ENCODE results near the gene PRRG4.
"Not testable (repeated sequence)": the region's sequence is repeated elsewhere in the genome, so short reads cannot be mapped to it uniquely, and the experiment has no call there.

PRRG4 gene

GRCh38 chr11:32885556-32885955, 55.8 kb downstream of the PRRG4 start:
- DNase-seq (ENCODE audit: low read depth), result no peak

- no peak for DNase-seq (ENCODE audit: low read depth)
Measured at GRCh38 chr11:32886180-32886579, 56.5 kb downstream of the PRRG4 start.

- not testable (repeated sequence) for DNase-seq (ENCODE audit: low read depth)
Measured at GRCh38 chr11:32887707-32888383, 58.1 kb downstream of the PRRG4 start.

GRCh38 chr11:32888384-32888710, 58.6 kb downstream of the PRRG4 start:
- not testable (repeated sequence) for DNase-seq (ENCODE audit: low read depth)

GRCh38 chr11:32888805-32889204, 59.1 kb downstream of the PRRG4 start:
- no peak for DNase-seq (ENCODE audit: low read depth)

- DNase-seq (ENCODE audit: low read depth), result no peak
Measured at GRCh38 chr11:32890843-32891656, 61.3 kb downstream of the PRRG4 start.

GRCh38 chr11:32891657-32892354, 62.1 kb downstream of the PRRG4 start:
- no peak for DNase-seq (ENCODE audit: low read depth)

- no peak for DNase-seq (ENCODE audit: low read depth)
Measured at GRCh38 chr11:32892355-32893092, 62.8 kb downstream of the PRRG4 start, which contains the start of gene QSER1. Gene QSER1, plus strand, starts transcription at chr11:32892811. Its CDS starts 315 bp downstream, at chr11:32893126.

- DNase-seq (ENCODE audit: low read depth), result no peak
Measured at GRCh38 chr11:32893093-32893342, 63.3 kb downstream of the PRRG4 start.

- DNase-seq (ENCODE audit: low read depth), result no peak
Measured at GRCh38 chr11:32893343-32894148, 63.8 kb downstream of the PRRG4 start.

- peak; percentile 43 for DNase-seq (ENCODE audit: low read depth)
Measured at GRCh38 chr11:32894149-32894827, 64.6 kb downstream of the PRRG4 start.

GRCh38 chr11:32894921-32895320, 65.2 kb downstream of the PRRG4 start:
- DNase-seq (ENCODE audit: low read depth), result no peak

- no peak for DNase-seq (ENCODE audit: low read depth)
Measured at GRCh38 chr11:32895471-32895870, 65.7 kb downstream of the PRRG4 start.

- no peak for DNase-seq (ENCODE audit: low read depth)
Measured at GRCh38 chr11:32897103-32897502, 67.4 kb downstream of the PRRG4 start.

- DNase-seq (ENCODE audit: low read depth), result no peak
Measured at GRCh38 chr11:32899438-32899837, 69.7 kb downstream of the PRRG4 start.

GRCh38 chr11:32902089-32902665, 72.5 kb downstream of the PRRG4 start:
- DNase-seq (ENCODE audit: low read depth), result no peak

GRCh38 chr11:32905028-32905667, 75.4 kb downstream of the PRRG4 start:
- no peak for DNase-seq (ENCODE audit: low read depth)
